GM12872 (cell line): ENCODE results near the gene SORBS2.

Experiments used
- CTCF ChIP-seq: IDR thresholded peaks from 3 replicates; pipeline ENCODE4 v1.5.1; 2011; ENCODE audit warnings: low read depth, mild to moderate bottlenecking, low read length, moderate library complexity; ENCODE audit not compliant: insufficient read depth

The SORBS2 gene

GRCh38 chr4:185591679-185592141 lies 220.3 kb downstream of the SORBS2 start:
- TF ChIP-seq CTCF, result no peak

GRCh38 chr4:185590982-185591381 lies 221.0 kb downstream of the SORBS2 start:
- TF ChIP-seq CTCF, result no peak

GRCh38 chr4:185589067-185589836 lies 222.7 kb downstream of the SORBS2 start:
- TF ChIP-seq CTCF, result no peak

GRCh38 chr4:185587427-185588161 lies 224.4 kb downstream of the SORBS2 start:
- no peak for TF ChIP-seq CTCF

- TF ChIP-seq CTCF, result no peak
These were observed 225.0 kb downstream of the SORBS2 start for GRCh38 chr4:185587030-185587426.

GRCh38 chr4:185585211-185585610 lies 226.8 kb downstream of the SORBS2 start:
- TF ChIP-seq CTCF, result no peak

GRCh38 chr4:185583813-185584212 lies 228.2 kb downstream of the SORBS2 start:
- no peak for TF ChIP-seq CTCF
